ENCODE data around the gene ZNF619. TPM values are rescaled to one million over a fixed set of nuclear protein-coding genes. Genes with fewer than 3 reads are reported as not detected.
A peak's percentile ranks its signal among the peaks of the same experiment; 100 is the strongest.

ZNF619 gene
- total and polyA plus RNA-seq, 2 of the 13 experiments (the other 11 are each of a cell fraction or from before 2014, with no cell fraction given): 0.83 to 5.2 TPM

GRCh38 chr3:40452876-40453730 lies 23.8 kb upstream of the ZNF619 start (continued):
- TF ChIP-seq, protein P1, sequence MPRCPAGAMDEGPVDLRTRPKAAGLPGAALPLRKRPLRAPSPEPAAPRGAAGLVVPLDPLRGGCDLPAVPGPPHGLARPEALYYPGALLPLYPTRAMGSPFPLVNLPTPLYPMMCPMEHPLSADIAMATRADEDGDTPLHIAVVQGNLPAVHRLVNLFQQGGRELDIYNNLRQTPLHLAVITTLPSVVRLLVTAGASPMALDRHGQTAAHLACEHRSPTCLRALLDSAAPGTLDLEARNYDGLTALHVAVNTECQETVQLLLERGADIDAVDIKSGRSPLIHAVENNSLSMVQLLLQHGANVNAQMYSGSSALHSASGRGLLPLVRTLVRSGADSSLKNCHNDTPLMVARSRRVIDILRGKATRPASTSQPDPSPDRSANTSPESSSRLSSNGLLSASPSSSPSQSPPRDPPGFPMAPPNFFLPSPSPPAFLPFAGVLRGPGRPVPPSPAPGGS (CRISPR knock-in tag; IDR thresholded peaks at IDR 0.05): no peak; the same call in 1 of the 2 replicates
- TF ChIP-seq ZNF569 (CRISPR knock-in tag; IDR thresholded peaks at IDR 0.05; ENCODE audit: borderline replicate concordance): no peak
- peak; percentile 36; the same call in 1 of the 2 replicates for TF ChIP-seq ZNF430 (CRISPR knock-in tag; IDR thresholded peaks at IDR 0.05)
- no peak for TF ChIP-seq ZNF703 (CRISPR knock-in tag; IDR thresholded peaks at IDR 0.05; ENCODE audit: borderline replicate concordance)
- peak; percentile 75 for TF ChIP-seq GABPA (IDR thresholded peaks at IDR 0.05; ENCODE audit: low read depth, low read length)
- peak; percentile 94 for TF ChIP-seq GABPA (CRISPR knock-in tag; IDR thresholded peaks at IDR 0.05; ENCODE audit: low read depth)
- TF ChIP-seq KLF9 (CRISPR knock-in tag; IDR thresholded peaks at IDR 0.05; ENCODE audit: low read depth): 0 out of 2 replicates have a peak, but pooled peaks have one; percentile 36
- TF ChIP-seq CREM (IDR thresholded peaks at IDR 0.05): peak; percentile 92
- no peak for TF ChIP-seq CREM (CRISPR knock-in tag; IDR thresholded peaks at IDR 0.05)
- TF ChIP-seq FOXJ3 (CRISPR knock-in tag; IDR thresholded peaks at IDR 0.05; ENCODE audit: borderline replicate concordance): 0 out of 2 replicates have a peak, but pooled peaks have one; percentile 47
- peak; percentile 89 for TF ChIP-seq POLR2G (IDR thresholded peaks at IDR 0.05; ENCODE audit: low read depth, low read length)
- TF ChIP-seq GMEB1 (CRISPR knock-in tag; IDR thresholded peaks at IDR 0.05; ENCODE audit: borderline replicate concordance): peak; percentile 93
- TF ChIP-seq HNRNPK (IDR thresholded peaks at IDR 0.05; ENCODE audit: low read depth, low read length, poor library complexity, severe bottlenecking): no peak
- no peak for TF ChIP-seq ZNF841 (CRISPR knock-in tag; IDR thresholded peaks at IDR 0.05; ENCODE audit: borderline replicate concordance)
- TF ChIP-seq TFAP4 (IDR thresholded peaks at IDR 0.05; ENCODE audit: borderline replicate concordance, low read depth): peak; percentile 92; the same call in 1 of the 2 replicates
- 0 out of 2 replicates have a peak, but pooled peaks have one; percentile 13 for TF ChIP-seq ZBTB44 (CRISPR knock-in tag; IDR thresholded peaks at IDR 0.05)
- peak; percentile 64; the same call in 1 of the 2 replicates for TF ChIP-seq RFXAP (CRISPR knock-in tag; IDR thresholded peaks at IDR 0.05; ENCODE audit: borderline replicate concordance)
- TF ChIP-seq TSC22D2 (CRISPR knock-in tag; IDR thresholded peaks at IDR 0.05; ENCODE audit: borderline replicate concordance): peak; percentile 42; the same call in 1 of the 2 replicates
- TF ChIP-seq ZNF761 (CRISPR knock-in tag; conservative IDR thresholded peaks at IDR 0.05): 0 out of 2 replicates have a peak, but pooled peaks have one; percentile 69
- TF ChIP-seq PAF1 (CRISPR knock-in tag; IDR thresholded peaks at IDR 0.05): no peak
- TF ChIP-seq, protein P2, sequence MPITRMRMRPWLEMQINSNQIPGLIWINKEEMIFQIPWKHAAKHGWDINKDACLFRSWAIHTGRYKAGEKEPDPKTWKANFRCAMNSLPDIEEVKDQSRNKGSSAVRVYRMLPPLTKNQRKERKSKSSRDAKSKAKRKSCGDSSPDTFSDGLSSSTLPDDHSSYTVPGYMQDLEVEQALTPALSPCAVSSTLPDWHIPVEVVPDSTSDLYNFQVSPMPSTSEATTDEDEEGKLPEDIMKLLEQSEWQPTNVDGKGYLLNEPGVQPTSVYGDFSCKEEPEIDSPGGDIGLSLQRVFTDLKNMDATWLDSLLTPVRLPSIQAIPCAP (CRISPR knock-in tag; IDR thresholded peaks at IDR 0.05; ENCODE audit: low read depth): no peak
- 0 out of 2 replicates have a peak, but pooled peaks have one; percentile 19 for TF ChIP-seq ZFP1 (CRISPR knock-in tag; IDR thresholded peaks at IDR 0.05)

All from HepG2 (cell line).